PFSK-1 (cell line): ENCODE results near the gene C1S.

Source experiments
- FOXP2 ChIP-seq: optimal IDR thresholded peaks from 2 replicates; pipeline ENCODE3; 2011; ENCODE audit warnings: borderline replicate concordance, control low read depth, inconsistent platforms; ENCODE audit not compliant: insufficient read depth; ENCODE audit errors: extremely low read length, extremely low read depth
- POLR2AphosphoS5 ChIP-seq: IDR thresholded peaks from 2 replicates; pipeline ENCODE4 v1.6.1; 2012; ENCODE audit warnings: low read depth, mild to moderate bottlenecking, control low read depth, low read length, moderate library complexity
- REST ChIP-seq, 2 experiments: IDR thresholded peaks; 2 replicates each; pipeline versions ENCODE4 v1.6.1 to v1.8.0; 2011 to 2012; ENCODE audit warnings: low read depth in 2 of 2, low read length in 2 of 2, control low read depth in 1 of 2, inconsistent platforms in 1 of 2, mild to moderate bottlenecking in 1 of 2, moderate library complexity in 1 of 2; ENCODE audit not compliant: insufficient read depth in 1 of 2
- SIN3A ChIP-seq: IDR thresholded peaks from 2 replicates; pipeline ENCODE4 v1.6.1; 2012; ENCODE audit warnings: mild to moderate bottlenecking, low read length, moderate library complexity, borderline replicate concordance; ENCODE audit not compliant: insufficient read depth
- TAF1 ChIP-seq: IDR thresholded peaks from 2 replicates; pipeline ENCODE4 v1.6.1; 2012; ENCODE audit warnings: low read length, control low read depth, borderline replicate concordance; ENCODE audit not compliant: insufficient read depth

- peak; percentile 70; the same call in 1 of the 2 replicates for TF ChIP-seq TAF1
- TF ChIP-seq POLR2AphosphoS5 = peak; percentile 59; the same call in 1 of the 2 replicates
- no peak for TF ChIP-seq REST (IDR thresholded peaks at IDR 0.05; ENCODE audit: insufficient read depth in 1 of 2, low read depth in 2 of 2, low read length in 2 of 2)
- TF ChIP-seq FOXP2 = peak; percentile 38
- TF ChIP-seq SIN3A = peak; percentile 65; the same call in 1 of the 2 replicates
Observed at GRCh38 chr12:7018350-7019042, 42.0 kb upstream of the C1S start, which contains the start of gene LPCAT3.
